HepG2 (cell line): ENCODE data around the gene TMEM267. TPM values are rescaled to one million over a fixed set of nuclear protein-coding genes. Genes with fewer than 3 reads are reported as not detected.

ENCODE experiments used
- ATAC-seq: fragments of 200-7000 bp; cut with Tn5 transposase; 3 replicates; pipeline ENCODE4 v1.9.1; 2020; ENCODE audit warnings: mild to moderate bottlenecking, moderate library complexity
- BruUV-seq: library from RNA; stranded (reverse); fragments of 400-500 nt; replicated peaks from 2 replicates; lab custom pipeline; 2021; lab: Mats Ljungman, UMichigan
- CTCF ChIA-PET: fragments of 300-600 bp; formaldehyde crosslinking; extraction: SDS; loops from one replicate; lab custom pipeline; 2021; ENCODE audit warnings: low total read pairs, inconsistent platforms, low intra/inter-chr PET ratio; lab: Yijun Ruan, JAX
- POLR2A ChIA-PET: fragments of 350-600 bp; sonication (Branson Sonifier 250); formaldehyde crosslinking; loops from one replicate; lab custom pipeline; 2020; ENCODE audit warnings: antibody characterized with exemption, inconsistent platforms; lab: Yijun Ruan, JAX
- DNase-seq: peaks from one replicate; pipeline ENCODE4 v3.0.0-alpha.2; 2015; ENCODE audit warnings: low spot score
- FAIRE-seq: peaks from 3 replicates; lab custom pipeline; 2011; peaks lifted over from hg19 to GRCh38; lab: Jason Lieb, UNC
- H2AFZ ChIP-seq: one replicate; pipeline ENCODE4 v1.6.1; 2011; ENCODE audit warnings: low read length, inconsistent platforms
- H3K27ac ChIP-seq: fragments of 300-600 bp; 3 replicates; pipeline ENCODE4 v1.8.0; 2011; ENCODE audit warnings: mixed run types, mild to moderate bottlenecking, mixed read lengths, low read length, inconsistent platforms; ENCODE audit not compliant: insufficient read depth; ENCODE audit errors: extremely low read length
- H3K27me3 ChIP-seq, 2 experiments: fragments of 200-600 bp in 1 of 2; 2 replicates in 1 of 2; 3 replicates in 1 of 2; pipeline versions ENCODE4 v1.6.0 to v1.8.0; 2011; ENCODE audit warnings: low read length in 2 of 2, mild to moderate bottlenecking in 2 of 2, moderate library complexity in 2 of 2, inconsistent platforms in 1 of 2; ENCODE audit not compliant: insufficient read depth in 2 of 2, control insufficient read depth in 1 of 2
- H3K36me3 ChIP-seq, 2 experiments: fragments of 200-600 bp in 1 of 2; replicated peaks in 1 of 2; 2 replicates in 1 of 2; 3 replicates in 1 of 2; pipeline versions ENCODE4 v1.5.1 to v1.8.0; 2011; ENCODE audit warnings: low read length in 2 of 2, inconsistent platforms in 1 of 2; ENCODE audit not compliant: insufficient read depth in 2 of 2, control insufficient read depth in 1 of 2
- H3K4me1 ChIP-seq: 2 replicates; pipeline ENCODE4 v1.5.1; 2012; ENCODE audit warnings: low read length, inconsistent platforms; ENCODE audit not compliant: insufficient read depth
- H3K4me2 ChIP-seq: 2 replicates; pipeline ENCODE4 v1.6.0; 2011; ENCODE audit warnings: low read depth, low read length, inconsistent platforms
- H3K4me3 ChIP-seq, 3 experiments: fragments of 200-600 bp in 1 of 3; sonication (generic), shearing (Covaris generic) in 1 of 3; replicated peaks in 1 of 3; 2 replicates each; pipeline ENCODE4 v1.5.1; 2011 to 2016; ENCODE audit warnings: low read length in 3 of 3, inconsistent platforms in 2 of 3, low read depth in 2 of 3, mild to moderate bottlenecking in 2 of 3, control low read depth in 1 of 3, mixed read lengths in 1 of 3; ENCODE audit not compliant: insufficient read depth in 1 of 3
- H3K79me2 ChIP-seq: one replicate; pipeline ENCODE4 v1.6.1; 2011; ENCODE audit warnings: low read length, inconsistent platforms; ENCODE audit not compliant: insufficient read depth
- H3K9ac ChIP-seq: 2 replicates; pipeline ENCODE4 v1.6.0; 2011; ENCODE audit warnings: mild to moderate bottlenecking, low read depth, low read length, inconsistent platforms; ENCODE audit not compliant: insufficient read depth
- H3K9me3 ChIP-seq: 2 replicates; pipeline ENCODE4 v1.5.1; 2012; ENCODE audit warnings: mild to moderate bottlenecking, low read length
- H4K20me1 ChIP-seq: 2 replicates; pipeline ENCODE4 v1.6.0; 2011; ENCODE audit warnings: inconsistent platforms, mild to moderate bottlenecking, low read length, moderate library complexity; ENCODE audit not compliant: insufficient read depth
- HNRNPL ChIP-seq: fragments of 200-400 bp; formaldehyde crosslinking; IDR thresholded peaks from 2 replicates; pipeline ENCODE4 v1.6.1; 2017; ENCODE audit warnings: mild to moderate bottlenecking, low read depth, low read length
- KLF11 ChIP-seq: IDR thresholded peaks from 2 replicates; pipeline ENCODE4 v1.6.1; 2016; ENCODE audit warnings: missing compliant biosample characterization
- WGBS: methylation state at CpG from one replicate; pipeline ENCODE4 v1.1.6; 2017; ENCODE audit warnings: low lambda C conversion rate; 5-methylcytosine and 5-hydroxymethylcytosine counted together
- in situ Hi-C: cut with HindIII; loops from 2 replicates; pipeline ENCODE4 v1.10.0; 2017; ENCODE audit warnings: low pct_unique_long_range_greater_than_20kb; ENCODE audit not compliant: extremely low pct_ligation_motif_present
- intact Hi-C: fragments of 100-400 bp; cut with micrococcal nuclease; formaldehyde crosslinking; loops from one replicate; pipeline ENCODE4 v1.10.0; 2022; ENCODE audit not compliant: unreplicated experiment
- polyA plus RNA-seq, 8 experiments: library from polyadenylated mRNA; depleted of rRNA in 3 of 8; stranded (reverse) in 7 of 8; unstranded in 1 of 8; fragments of >200 nt; fragmentation: Illumina TruSeq in 4 of 8; extraction: Trizol in 4 of 8; gene quantifications; 2 replicates each; pipeline versions ENCODE4 v1.2.1 to v1.2.3, GENCODE V29; 2011 to 2016; ENCODE audit warnings: low read depth in 4 of 8, missing spikeins in 1 of 8, mixed read lengths in 1 of 8; ENCODE audit not compliant: insufficient read depth in 1 of 8
- total RNA-seq, 5 experiments: library from RNA; depleted of rRNA; stranded (reverse); fragments of >200 nt; fragmentation: Illumina TruSeq; extraction: Trizol; gene quantifications; 2 replicates each; pipeline ENCODE4 v1.2.3, GENCODE V29; 2016; ENCODE audit warnings: low read depth in 1 of 5
- TF ChIP-seq, protein P1 (sequence below): sonication (generic); formaldehyde crosslinking; IDR thresholded peaks from 2 replicates; pipeline ENCODE4 v1.5.1; 2020; ENCODE audit warnings: missing genetic modification reagents, mild to moderate bottlenecking, borderline replicate concordance
- TF ChIP-seq, protein P2 (sequence below): sonication (generic); formaldehyde crosslinking; conservative IDR thresholded peaks from 2 replicates; pipeline ENCODE4 v1.4.0; 2020; ENCODE audit warnings: mild to moderate bottlenecking, missing genetic modification reagents, moderate library complexity

The TMEM267 gene
- total and polyA plus RNA-seq, 2 of the 13 experiments (the other 11 are each of a cell fraction or from before 2014, with no cell fraction given): 8.9 to 12.6 TPM

DNA sequence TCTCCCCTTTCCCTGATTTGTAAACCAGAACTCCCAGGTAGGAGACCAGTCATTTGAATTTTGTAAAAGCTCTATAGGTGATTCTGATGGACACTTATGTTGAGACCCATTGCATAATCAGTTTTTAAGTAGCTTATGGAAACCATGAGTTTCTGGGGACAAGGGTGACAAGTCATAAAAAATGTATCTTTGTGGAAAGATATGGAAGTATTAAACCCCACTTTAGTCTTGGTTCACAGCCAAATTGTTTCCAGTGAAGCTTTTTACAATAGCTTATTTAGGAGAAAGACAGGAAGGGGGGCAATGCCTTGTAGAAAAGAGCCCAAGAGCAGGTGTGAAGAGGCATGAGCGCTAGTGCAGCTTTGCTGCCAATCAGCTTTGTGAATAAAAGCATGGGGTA lies 71.0 kb downstream of the TMEM267 start (continued):
- TF ChIP-seq HNRNPL: no peak

DNA sequence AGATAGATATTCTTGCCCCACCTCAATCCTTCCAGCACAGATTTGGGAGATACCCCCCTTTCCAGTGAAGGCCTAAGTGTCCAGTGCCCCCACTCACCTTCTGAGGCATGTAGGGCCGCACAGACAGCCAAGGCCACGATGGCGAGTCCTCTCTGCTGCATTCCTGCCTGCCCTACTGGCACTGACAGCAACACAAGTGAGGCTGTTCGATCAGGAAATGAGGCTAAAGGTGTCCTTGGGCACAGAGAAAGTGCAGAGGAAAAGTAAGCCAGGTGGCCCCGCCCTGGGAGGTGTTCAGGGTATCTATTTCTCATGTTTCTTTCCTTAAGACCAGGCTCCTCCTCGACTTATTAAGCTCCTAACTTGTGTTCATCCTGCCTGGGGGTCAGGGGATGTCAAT lies 71.5 kb downstream of the TMEM267 start, which contains the start of gene CCL28:
TSS of gene CCL28 (minus strand) at position 236 of the 400 bp plus-strand sequence. CDS start at position 161, 75 bp downstream.
- no peak for FAIRE-seq

More for the DNA sequence above, 71.5 kb downstream of the TMEM267 start, which contains the start of gene CCL28:
- H3K4me1 ChIP-seq: peaks cover 25% of the 10 kb centered on the region
- intact Hi-C loops (no loop called here), in situ Hi-C loops (no loop called here)
- H2AFZ ChIP-seq: peak within 1 kb of the TSS; percentile 58
- H3K36me3 ChIP-seq: no peaks in the 10 kb centered on the region
- BruUV-seq: no TSS peak
- ChIA-PET POLR2A (interaction anchor here (0.7 to 2.7 kb wide), 4 partner anchors 10 to 99 kb away, joined by 3 to 15 read pairs (median 9); partner anchors contain the start of genes HMGCS1 and TMEM267), CTCF (no interaction called here)
- no peaks in the 10 kb centered on the region; a peak in 2 of 5 replicates for H3K27me3 ChIP-seq
- TF ChIP-seq KLF11: no peak
- TF ChIP-seq, protein P1, sequence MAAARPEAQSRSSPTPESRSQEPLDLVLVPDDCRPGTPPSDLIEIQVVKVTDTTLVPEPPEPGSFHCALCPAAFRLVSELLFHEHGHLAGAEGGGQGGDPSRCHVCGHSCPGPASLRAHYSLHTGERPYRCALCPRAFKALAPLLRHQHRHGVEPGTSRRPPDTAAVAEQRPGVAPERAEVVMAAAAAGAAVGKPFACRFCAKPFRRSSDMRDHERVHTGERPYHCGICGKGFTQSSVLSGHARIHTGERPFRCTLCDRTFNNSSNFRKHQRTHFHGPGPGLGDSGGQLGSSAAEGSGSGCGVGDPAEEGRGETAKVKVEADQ (CRISPR knock-in tag): no peak
- TF ChIP-seq, protein P2, sequence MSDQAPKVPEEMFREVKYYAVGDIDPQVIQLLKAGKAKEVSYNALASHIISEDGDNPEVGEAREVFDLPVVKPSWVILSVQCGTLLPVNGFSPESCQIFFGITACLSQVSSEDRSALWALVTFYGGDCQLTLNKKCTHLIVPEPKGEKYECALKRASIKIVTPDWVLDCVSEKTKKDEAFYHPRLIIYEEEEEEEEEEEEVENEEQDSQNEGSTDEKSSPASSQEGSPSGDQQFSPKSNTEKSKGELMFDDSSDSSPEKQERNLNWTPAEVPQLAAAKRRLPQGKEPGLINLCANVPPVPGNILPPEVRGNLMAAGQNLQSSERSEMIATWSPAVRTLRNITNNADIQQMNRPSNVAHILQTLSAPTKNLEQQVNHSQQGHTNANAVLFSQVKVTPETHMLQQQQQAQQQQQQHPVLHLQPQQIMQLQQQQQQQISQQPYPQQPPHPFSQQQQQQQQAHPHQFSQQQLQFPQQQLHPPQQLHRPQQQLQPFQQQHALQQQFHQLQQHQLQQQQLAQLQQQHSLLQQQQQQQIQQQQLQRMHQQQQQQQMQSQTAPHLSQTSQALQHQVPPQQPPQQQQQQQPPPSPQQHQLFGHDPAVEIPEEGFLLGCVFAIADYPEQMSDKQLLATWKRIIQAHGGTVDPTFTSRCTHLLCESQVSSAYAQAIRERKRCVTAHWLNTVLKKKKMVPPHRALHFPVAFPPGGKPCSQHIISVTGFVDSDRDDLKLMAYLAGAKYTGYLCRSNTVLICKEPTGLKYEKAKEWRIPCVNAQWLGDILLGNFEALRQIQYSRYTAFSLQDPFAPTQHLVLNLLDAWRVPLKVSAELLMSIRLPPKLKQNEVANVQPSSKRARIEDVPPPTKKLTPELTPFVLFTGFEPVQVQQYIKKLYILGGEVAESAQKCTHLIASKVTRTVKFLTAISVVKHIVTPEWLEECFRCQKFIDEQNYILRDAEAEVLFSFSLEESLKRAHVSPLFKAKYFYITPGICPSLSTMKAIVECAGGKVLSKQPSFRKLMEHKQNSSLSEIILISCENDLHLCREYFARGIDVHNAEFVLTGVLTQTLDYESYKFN: no peak
- peak within 1 kb of the TSS in 2 of 3 experiments; percentile 32 to 33; a peak in 3 of 6 replicates for H3K4me3 ChIP-seq
- no peaks in the 10 kb centered on the region for H4K20me1 ChIP-seq
- H3K4me2 ChIP-seq: peak within 1 kb of the TSS; percentile 59
- H3K27ac ChIP-seq: no peak within 1 kb of the TSS
- H3K79me2 ChIP-seq: no peaks in the 10 kb centered on the region
- H3K9me3 ChIP-seq: no peaks in the 10 kb centered on the region
- 0% methylated on average over 6 of the region's 6 CpGs for whole genome bisulfite sequencing
- ATAC-seq: peak; percentile 84
- no peak within 1 kb of the TSS for H3K9ac ChIP-seq
- DNase-seq: no peak
